DND-41 (cell line): ENCODE results near the gene MGAT4A.

Experiments
- EZH2 ChIP-seq: IDR thresholded peaks from 3 replicates; pipeline ENCODE4 v1.6.1; 2012; ENCODE audit warnings: borderline replicate concordance, low read depth, mild to moderate bottlenecking, moderate library complexity, low read length, inconsistent platforms; ENCODE audit not compliant: severe bottlenecking
- TF ChIP-seq, protein P1 (sequence below): IDR thresholded peaks from 2 replicates; pipeline ENCODE4 v1.5.1; 2012; ENCODE audit warnings: borderline replicate concordance, low read length, moderate library complexity, mild to moderate bottlenecking; ENCODE audit not compliant: poor library complexity, severe bottlenecking; ENCODE audit errors: extremely low read depth

DNA sequence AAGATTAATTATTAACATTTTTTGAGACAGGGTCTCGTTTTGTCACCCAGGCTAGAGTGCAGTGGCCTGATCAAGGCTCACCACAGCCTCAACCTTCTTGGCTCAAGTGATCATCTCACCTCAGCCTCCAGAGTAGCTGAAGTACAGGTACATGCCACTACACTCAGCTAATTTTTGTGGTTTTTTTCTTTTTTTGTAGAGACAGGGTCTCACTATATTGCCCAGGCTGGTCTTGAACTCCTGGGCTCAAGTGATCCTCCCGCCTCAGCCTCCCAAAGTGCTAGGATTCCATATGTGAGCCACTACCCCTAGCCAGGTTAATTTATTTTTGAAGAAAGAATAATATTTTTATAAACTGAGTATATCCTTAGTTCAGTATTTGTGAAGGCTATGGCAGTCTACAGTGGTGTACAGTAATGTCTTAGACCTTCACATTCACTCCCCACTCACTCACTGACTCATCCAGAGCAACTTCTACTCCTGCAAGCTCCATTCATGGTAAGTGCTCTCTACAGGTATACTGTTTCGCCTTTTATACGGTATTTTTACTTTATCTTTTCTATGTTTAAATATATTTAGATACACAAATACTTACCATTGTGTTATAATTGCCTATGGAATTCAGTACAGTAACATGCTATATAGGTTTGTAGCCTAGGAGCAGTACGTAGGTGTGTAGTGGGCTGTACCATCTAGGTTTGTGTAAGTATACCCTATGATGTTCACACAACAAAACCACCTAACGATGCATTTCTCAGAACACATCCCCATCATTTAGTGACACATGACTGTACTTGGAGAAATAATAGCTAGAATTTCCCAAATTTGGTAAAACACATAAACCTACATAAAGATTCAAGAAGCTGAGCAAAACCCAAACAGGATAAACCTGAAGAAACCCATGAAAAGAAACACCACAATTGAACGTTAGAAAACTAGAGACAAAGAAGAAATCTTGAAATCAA lies 38.6 kb downstream of the MGAT4A start:
- TF ChIP-seq, protein P1, sequence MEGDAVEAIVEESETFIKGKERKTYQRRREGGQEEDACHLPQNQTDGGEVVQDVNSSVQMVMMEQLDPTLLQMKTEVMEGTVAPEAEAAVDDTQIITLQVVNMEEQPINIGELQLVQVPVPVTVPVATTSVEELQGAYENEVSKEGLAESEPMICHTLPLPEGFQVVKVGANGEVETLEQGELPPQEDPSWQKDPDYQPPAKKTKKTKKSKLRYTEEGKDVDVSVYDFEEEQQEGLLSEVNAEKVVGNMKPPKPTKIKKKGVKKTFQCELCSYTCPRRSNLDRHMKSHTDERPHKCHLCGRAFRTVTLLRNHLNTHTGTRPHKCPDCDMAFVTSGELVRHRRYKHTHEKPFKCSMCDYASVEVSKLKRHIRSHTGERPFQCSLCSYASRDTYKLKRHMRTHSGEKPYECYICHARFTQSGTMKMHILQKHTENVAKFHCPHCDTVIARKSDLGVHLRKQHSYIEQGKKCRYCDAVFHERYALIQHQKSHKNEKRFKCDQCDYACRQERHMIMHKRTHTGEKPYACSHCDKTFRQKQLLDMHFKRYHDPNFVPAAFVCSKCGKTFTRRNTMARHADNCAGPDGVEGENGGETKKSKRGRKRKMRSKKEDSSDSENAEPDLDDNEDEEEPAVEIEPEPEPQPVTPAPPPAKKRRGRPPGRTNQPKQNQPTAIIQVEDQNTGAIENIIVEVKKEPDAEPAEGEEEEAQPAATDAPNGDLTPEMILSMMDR: no peak
- TF ChIP-seq EZH2: no peak
